OCI-LY1 (cell line): Measurements from ENCODE around the gene RALGPS1.

Experiments
- CTCF ChIP-seq: fragments of 200-600 bp; sonication (generic), shearing (Covaris generic); IDR thresholded peaks from 2 replicates; pipeline ENCODE4 v1.5.1; 2017; ENCODE audit warnings: mild to moderate bottlenecking, antibody characterized with exemption, low read length, moderate library complexity, mixed read lengths
- EZH2 ChIP-seq: fragments of 200-600 bp; sonication (generic), shearing (Covaris generic); IDR thresholded peaks from 2 replicates; pipeline ENCODE4 v1.8.0; 2017; ENCODE audit warnings: borderline replicate concordance, mixed run types, mild to moderate bottlenecking, antibody characterized with exemption, low read length, moderate library complexity, mixed read lengths

- no peak for TF ChIP-seq CTCF
- no peak for TF ChIP-seq EZH2
These were observed 227.7 kb downstream of the RALGPS1 start for GRCh38 chr9:127142291-127142690.
